ENCODE measurements around the gene CAPG. TPM values are rescaled to one million over a fixed set of nuclear protein-coding genes. Genes with fewer than 3 reads are reported as not detected.

The CAPG gene
- polyA plus RNA-seq, 2 of the 4 experiments (the other 2 are of a cell fraction): 57.5 to 81.0 TPM

- Histone ChIP-seq H3K4me3 (peak overlapping the region; percentile 45), H3K27ac (peak overlapping the region; percentile 67 to 86), H3K4me1 (peaks cover 46% of the 10 kb centered on the region), H3K4me2 (peak overlapping the region; percentile 78), H3K9me3 (no peaks in the 10 kb centered on the region)
- DNase-seq (ENCODE audit: low read depth in 1 of 2, low spot score in 1 of 2): no peak
- ChIA-PET CTCF (interaction anchor here (0.6 to 41.9 kb wide), 6 partner anchors 7 to 687 kb away, joined by 3 to 1185 read pairs (median 4); partner anchors contain the start of genes GGCX and MAT2A), POLR2A (interaction anchor here (1.4 kb wide), 2 partner anchors 59 to 125 kb away, joined by 4 to 10 read pairs; partner anchors contain the start of genes ELMOD3, MAT2A and RETSAT)
- FAIRE-seq: no peak
- WGBS (ENCODE audit: missing lambda C conversion rate): 38% methylated on average over 31 of the region's 44 CpGs
- TF ChIP-seq BCL3 (IDR thresholded peaks at IDR 0.05) (no peak), EHMT2 (IDR thresholded peaks at IDR 0.05; ENCODE audit: low read depth) (no peak), EHF (CRISPR knock-in tag; IDR thresholded peaks at IDR 0.05) (no peak), NR3C1 (IDR thresholded peaks at IDR 0.05) (no peak), REST (IDR thresholded peaks at IDR 0.05) (no peak), RNF2 (IDR thresholded peaks at IDR 0.05; ENCODE audit: borderline replicate concordance, low read depth) (0 out of 2 replicates have a peak, but pooled peaks have one; percentile 34), E2F6 (IDR thresholded peaks at IDR 0.05; ENCODE audit: borderline replicate concordance, low read depth) (peak; percentile 74; the same call in 1 of the 2 replicates), MAFK (IDR thresholded peaks at IDR 0.05; ENCODE audit: partially characterized antibody) (no peak), HOXB5 (CRISPR knock-in tag; IDR thresholded peaks at IDR 0.05) (0 out of 2 replicates have a peak, but pooled peaks have one; percentile 32), ZFP36 (IDR thresholded peaks at IDR 0.05; ENCODE audit: borderline replicate concordance, partially characterized antibody) (no peak), RAD21 (conservative IDR thresholded peaks at IDR 0.05 in 1 of 2, IDR thresholded peaks at IDR 0.05 in 1 of 2) (no peak), FOSL2 (IDR thresholded peaks at IDR 0.05) (no peak), FOSL2 (CRISPR knock-in tag; IDR thresholded peaks at IDR 0.05) (peak; percentile 67), ATOH8 (CRISPR knock-in tag; IDR thresholded peaks at IDR 0.05; ENCODE audit: low read depth) (no peak), HOXB13 (CRISPR knock-in tag; IDR thresholded peaks at IDR 0.05; ENCODE audit: low read depth) (no peak), POLR2A (IDR thresholded peaks at IDR 0.05; ENCODE audit: low read length) (no peak), HDAC2 (IDR thresholded peaks at IDR 0.05) (no peak), MAX (IDR thresholded peaks at IDR 0.05) (no peak; the same call in 1 of the 2 replicates), GATA3 (IDR thresholded peaks at IDR 0.05; ENCODE audit: borderline replicate concordance) (no peak), RCOR1 (IDR thresholded peaks at IDR 0.05; ENCODE audit: low read depth, low read length) (no peak), USF2 (IDR thresholded peaks at IDR 0.05) (no peak)
- ATAC-seq: peak; percentile 22 to 46; a peak in 5 of 6 replicates
Observed at GRCh38 chr2:85413592-85414420, 3.6 kb upstream of the CAPG start.
